SIG-M5 (cell line): ENCODE measurements around the gene CTBP2.

Experiments
- DNase-seq: peaks from one replicate; lab custom pipeline; 2025; lab: John Stamatoyannopoulos, UW

Gene CTBP2

GRCh38 chr10:125024497-125025234 lies 135.7 kb downstream of the CTBP2 start:
- no peak for DNase-seq

DNA sequence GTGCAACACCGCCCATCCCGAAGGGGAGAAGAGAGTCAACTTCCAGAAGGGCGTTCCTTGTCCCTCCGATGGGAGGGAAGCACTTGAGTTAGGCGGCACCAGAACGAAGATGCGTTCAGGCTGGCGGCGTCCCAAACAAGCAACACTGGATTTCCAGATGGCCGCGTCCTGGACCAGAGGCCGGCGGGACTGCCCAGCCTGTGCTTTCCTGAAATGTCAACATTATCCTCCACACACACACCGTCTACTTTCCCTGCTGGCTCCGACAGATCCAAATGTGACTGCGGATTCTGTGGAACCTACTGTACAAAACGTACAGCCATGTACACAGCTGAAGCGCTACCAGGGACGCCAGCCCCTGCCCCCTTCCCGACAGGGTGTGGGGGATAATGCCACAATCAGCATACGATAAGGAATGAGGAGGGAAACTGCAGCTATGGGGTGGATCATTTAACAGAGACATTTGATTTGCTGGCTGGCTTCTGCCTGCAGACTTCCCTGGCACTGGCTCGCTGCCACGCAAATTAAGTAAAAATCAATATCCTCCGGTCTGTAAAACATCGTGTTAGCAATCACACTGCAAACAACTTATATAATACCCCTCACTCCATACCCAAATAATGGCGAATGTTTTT lies 136.4 kb downstream of the CTBP2 start:
- no peak for DNase-seq

GRCh38 chr10:125023255-125023654 lies 137.1 kb downstream of the CTBP2 start:
- DNase-seq: no peak

DNA sequence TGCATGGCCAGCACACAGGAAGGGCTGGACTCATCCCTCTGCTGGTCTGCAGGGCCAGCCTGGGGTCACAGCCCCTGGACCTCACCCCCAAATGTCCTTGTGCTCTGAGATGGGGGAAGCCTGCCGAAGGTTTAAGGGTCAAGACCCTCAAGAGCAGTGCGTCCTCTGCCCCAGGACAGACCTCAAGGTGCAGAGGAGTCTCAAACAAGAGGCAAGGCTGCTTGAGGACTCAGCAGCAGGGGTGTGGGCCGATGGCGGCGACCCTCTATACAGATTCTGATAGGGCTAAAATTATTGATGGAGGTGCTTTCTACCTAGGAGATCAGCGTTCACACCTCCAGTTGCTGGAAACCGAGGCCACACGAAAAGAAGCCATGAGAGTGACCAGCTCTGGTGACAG lies 137.7 kb downstream of the CTBP2 start:
- no peak for DNase-seq

DNA sequence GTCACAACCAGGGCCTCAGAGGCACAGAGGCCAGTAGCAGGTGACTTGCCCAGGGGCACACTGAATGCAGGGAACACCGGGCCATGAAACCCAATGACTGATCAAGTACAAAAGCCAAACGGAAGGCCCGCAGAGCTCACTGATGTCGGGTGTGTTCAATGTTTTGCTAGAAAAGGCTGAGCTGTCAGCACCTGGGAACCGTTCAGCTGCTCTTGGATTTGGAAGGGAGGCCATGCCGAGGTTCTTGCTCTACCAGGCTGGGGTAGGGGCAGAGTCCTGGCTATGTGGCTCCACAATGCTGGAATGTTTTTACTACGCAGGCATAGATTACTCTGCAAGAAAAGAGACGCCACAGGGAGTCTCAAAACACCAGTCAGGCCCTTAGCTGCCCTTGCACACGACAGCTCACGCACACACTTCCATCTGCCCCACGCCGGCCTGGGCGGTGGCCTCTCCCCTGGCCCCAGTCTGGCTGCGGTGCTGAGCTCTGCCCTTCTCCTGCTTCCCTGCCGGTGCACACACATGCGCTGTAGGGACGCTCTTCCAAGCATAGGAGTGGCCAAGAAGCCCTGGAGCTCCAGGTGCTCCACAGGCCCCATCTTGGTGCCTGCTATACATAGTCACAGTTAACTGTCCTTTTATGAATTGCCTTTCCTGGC lies 138.5 kb downstream of the CTBP2 start:
- DNase-seq: no peak

GRCh38 chr10:125020871-125021270 lies 139.5 kb downstream of the CTBP2 start:
- no peak for DNase-seq

GRCh38 chr10:125020386-125020785 lies 140.0 kb downstream of the CTBP2 start:
- no peak for DNase-seq

- DNase-seq: no peak
Measured at GRCh38 chr10:125018576-125019143, 141.7 kb downstream of the CTBP2 start.

GRCh38 chr10:125017547-125018298 lies 142.6 kb downstream of the CTBP2 start:
- DNase-seq: no peak

DNA sequence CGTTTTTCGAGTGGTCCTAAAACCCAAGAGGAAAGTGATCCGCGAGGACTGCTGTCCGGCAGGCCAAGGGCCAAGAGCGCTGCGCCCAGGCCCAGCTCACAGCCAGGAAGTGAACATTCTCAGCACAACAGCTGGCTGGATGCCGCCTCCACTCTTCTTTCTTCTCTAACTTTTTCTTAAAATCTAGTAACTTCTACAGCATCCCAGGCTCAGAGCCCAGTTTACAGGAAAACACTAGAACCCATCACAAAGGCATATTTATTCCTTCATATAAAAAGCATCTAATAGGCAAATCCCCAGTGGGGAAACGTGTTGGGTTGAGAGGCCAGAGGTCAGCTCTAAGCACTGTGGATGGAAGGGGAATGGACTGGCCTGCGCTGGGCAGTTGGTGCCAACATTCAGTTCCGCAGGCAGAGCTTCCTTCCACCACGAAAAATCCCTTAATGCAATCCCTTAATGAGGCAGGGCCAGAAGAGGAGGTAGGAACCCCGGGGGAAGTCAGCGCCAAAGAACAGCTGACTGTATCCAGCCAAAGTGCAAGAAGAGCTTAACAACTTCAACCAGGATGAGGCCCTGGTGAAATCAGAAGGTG lies 143.7 kb downstream of the CTBP2 start:
- DNase-seq: no peak

GRCh38 chr10:125016123-125016522 lies 144.2 kb downstream of the CTBP2 start:
- no peak for DNase-seq

DNA sequence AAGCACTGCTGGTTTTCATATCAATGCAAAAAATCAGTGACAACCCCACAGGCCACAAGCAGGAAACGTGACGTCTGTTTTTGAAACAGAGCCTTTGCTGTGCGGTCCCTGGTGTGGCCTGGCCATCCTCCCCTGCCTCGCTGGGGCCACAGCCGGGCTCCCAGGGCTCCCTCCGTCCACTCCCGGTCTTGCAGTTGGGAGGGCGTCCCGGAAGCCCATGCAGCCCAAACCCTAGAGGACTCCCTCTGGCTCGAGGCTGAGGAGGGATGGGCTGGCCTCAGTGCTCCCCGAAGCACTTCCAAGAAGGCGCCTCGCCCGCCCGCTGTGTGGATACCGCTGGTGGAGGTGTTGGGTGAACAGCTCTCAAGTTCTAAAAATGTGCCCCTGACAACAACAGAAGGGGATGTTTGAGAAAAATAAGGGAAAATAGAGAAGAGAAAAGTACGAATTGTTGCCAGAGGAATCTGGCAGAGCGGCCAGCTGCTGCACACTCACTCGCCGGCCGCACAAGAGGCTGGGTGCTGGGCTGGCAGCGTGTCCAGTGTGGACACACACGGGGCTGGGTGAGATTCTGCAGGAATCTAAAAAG lies 144.9 kb downstream of the CTBP2 start:
- DNase-seq: no peak

DNA sequence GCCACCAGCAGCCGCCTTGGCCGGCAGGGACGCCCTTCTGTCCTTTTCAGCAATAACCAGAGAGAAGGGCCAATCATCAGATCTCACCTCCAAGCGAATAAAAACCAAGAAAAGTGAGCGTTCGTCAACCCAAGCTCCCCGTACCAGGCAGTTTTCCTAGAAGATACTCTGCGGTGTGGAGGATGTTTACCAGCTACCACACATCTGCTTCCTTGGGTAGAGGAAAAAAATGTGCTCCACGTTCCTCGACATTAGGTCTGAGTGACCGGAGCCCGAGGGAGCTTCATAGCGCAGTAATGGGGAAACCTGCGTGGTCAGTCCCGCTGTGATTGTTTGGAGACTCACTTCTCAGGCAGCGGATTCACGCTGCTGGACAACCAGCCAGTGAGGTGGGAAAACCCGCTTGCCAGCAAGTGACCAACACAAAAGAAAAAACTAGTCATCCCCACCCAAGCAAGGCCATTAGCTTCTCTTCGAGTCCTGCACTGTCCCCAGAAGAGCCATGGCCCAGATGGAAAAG lies 145.5 kb downstream of the CTBP2 start:
- no peak for DNase-seq

DNA sequence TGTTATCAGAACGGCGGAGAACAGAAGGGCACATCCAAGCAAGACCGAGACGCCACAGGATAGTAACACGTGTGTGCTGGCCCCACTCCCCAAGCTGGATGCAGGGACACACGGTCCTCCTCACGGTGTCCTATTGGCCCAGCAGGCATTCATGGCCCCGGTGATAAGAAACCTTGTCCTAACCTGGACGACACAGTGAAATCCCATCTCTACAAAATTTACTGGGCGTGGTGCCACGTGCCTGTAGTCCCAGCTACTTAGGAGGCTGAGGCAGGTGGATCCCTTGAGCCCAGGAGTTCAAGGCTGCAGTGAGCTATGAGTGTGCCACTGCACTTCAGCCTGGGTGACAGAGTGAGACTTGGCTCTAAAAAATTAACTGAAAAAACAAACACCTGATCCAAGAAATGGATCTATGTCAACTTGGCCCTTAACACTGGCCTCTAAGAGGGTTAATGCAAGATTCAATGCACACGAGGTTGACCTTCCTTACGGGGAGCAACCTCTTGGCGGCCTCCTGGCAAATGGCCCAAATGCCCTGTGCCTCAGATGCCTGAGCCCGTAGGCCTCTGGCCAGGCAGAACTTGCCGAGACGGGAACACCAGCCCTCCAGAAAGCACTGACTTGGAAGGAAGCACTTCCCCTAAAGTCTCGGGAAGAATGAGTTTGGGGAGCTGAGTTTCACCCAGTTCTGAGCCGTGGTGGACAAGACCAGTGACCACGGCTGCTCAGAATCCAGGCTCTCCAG lies 146.1 kb downstream of the CTBP2 start:
- DNase-seq: no peak

- DNase-seq: no peak
Measured at GRCh38 chr10:125013529-125013872, 146.9 kb downstream of the CTBP2 start.

DNA sequence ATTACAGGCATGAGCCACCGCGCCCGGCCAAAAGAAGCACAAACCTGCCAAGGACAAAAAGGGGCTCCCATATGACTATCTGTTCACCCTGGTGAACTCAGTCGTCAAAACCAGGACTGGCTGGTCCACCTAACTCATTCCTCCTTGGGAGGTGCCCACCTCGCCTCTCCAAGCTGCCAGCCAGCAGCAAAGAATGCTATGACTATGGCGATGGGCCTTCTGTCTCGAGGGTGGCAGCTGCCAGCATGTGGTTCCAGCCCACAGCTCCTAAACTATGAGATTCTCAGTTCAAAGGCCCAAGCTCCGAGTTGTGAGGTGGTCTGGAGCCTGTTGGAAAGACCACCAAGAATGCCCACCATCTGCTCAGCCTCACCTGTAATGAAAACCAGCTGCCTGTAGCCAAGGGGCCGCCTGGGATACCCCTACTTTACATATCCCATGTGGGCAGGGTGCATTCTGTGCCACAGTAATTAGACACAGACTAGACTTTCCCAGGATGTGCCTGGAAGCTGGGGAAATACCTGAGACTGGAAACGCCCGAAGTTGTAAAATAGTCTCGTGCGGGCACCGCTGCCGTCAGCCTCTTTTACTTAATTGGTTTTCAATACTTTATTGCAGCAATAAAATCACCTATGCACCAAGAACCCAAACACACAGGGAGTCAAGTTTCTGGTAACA lies 147.4 kb downstream of the CTBP2 start:
- DNase-seq: no peak

DNA sequence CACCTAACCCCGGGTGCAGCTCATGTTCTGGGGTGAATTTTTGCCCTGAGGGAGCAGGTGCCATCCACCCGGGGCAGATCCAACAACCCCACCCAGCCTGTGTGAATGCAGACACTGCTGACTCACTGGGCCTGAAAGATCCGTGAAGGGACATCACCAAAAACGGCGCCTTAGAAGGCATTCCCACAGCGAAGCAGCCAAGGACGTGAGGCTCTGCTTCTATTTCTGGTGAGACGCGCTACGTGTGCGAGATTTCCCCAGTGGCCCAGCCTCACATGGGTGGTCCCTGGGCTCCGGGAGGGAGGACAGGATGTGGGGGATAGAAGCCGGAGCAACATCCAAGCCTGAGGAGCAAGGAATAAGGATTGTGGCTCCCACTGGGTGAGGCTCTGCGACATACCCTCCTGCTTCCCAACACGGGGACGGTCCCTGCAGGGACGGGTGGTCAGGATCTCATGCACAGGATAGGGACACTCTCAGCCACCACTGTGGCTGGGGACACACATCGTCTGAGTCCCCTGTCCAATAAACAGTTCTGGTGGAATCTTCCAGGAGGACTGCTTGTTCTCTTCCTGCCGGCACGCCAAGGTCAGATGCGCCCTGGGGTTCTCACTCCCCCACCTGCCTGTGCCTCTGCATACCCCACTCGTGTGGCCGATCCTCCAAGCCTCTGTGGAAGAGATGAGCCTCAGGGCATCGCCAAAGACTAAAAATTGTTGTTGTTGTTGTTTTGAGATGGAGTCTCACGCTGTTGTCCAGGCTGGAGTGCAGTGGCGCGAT lies 148.2 kb downstream of the CTBP2 start:
- no peak for DNase-seq

GRCh38 chr10:125011171-125011925 lies 149.0 kb downstream of the CTBP2 start:
- DNase-seq: no peak
